Stimulated activated CD8-positive, alpha-beta memory T cell treated with anti-CD3 and anti-CD28 coated beads, Interleukin-7, amount 100 ng/mL, for 24 hours (primary cell): ENCODE data around the gene SRRM1.

Experiments used
- DNase-seq: peaks from one replicate; pipeline ENCODE4 v3.0.0-alpha.2; 2020; ENCODE audit warnings: low read depth

SRRM1 gene

GRCh38 chr1:24642481-24643362, at the start of gene SRRM1:
Gene SRRM1, plus strand, starts transcription at chr1:24643302. Its CDS starts 25 bp downstream, at chr1:24643327.
- DNase-seq, result peak; percentile 94

GRCh38 chr1:24594328-24594598, 48.8 kb upstream of the SRRM1 start:
- DNase-seq, result no peak

- no peak for DNase-seq
Measured at GRCh38 chr1:24596401-24596880, 46.7 kb upstream of the SRRM1 start.

GRCh38 chr1:24599265-24599664, 43.8 kb upstream of the SRRM1 start:
- no peak for DNase-seq

GRCh38 chr1:24600551-24600950, 42.6 kb upstream of the SRRM1 start:
- DNase-seq, result no peak

- no peak for DNase-seq
Measured at GRCh38 chr1:24605534-24606295, 37.4 kb upstream of the SRRM1 start.

GRCh38 chr1:24606296-24606605, 36.9 kb upstream of the SRRM1 start:
- DNase-seq, result no peak

GRCh38 chr1:24606621-24607020, 36.5 kb upstream of the SRRM1 start:
- no peak for DNase-seq

GRCh38 chr1:24609949-24610517, 33.1 kb upstream of the SRRM1 start:
- no peak for DNase-seq

GRCh38 chr1:24619376-24619775, 23.7 kb upstream of the SRRM1 start:
- DNase-seq, result no peak

- DNase-seq, result no peak
Measured at GRCh38 chr1:24620678-24621077, 22.4 kb upstream of the SRRM1 start.

- DNase-seq, result no peak
Measured at GRCh38 chr1:24621121-24621520, 22.0 kb upstream of the SRRM1 start.

- DNase-seq, result no peak
Measured at GRCh38 chr1:24622218-24622617, 20.9 kb upstream of the SRRM1 start.

- DNase-seq, result no peak
Measured at GRCh38 chr1:24632832-24633175, 10.3 kb upstream of the SRRM1 start.

GRCh38 chr1:24635195-24635843, 7.8 kb upstream of the SRRM1 start:
- no peak for DNase-seq

GRCh38 chr1:24636661-24637357, 6.3 kb upstream of the SRRM1 start:
- no peak for DNase-seq

GRCh38 chr1:24639094-24639493, 4.0 kb upstream of the SRRM1 start:
- DNase-seq, result no peak

- no peak for DNase-seq
Measured at GRCh38 chr1:24639881-24640280, 3.2 kb upstream of the SRRM1 start.

- no peak for DNase-seq
Measured at GRCh38 chr1:24640288-24640687, 2.8 kb upstream of the SRRM1 start.

GRCh38 chr1:24641646-24642151, 1.4 kb upstream of the SRRM1 start:
- DNase-seq, result no peak

- DNase-seq, result no peak
Measured at GRCh38 chr1:24643363-24644099, 429 bp downstream of the SRRM1 start.
